GM18909 (cell line): ENCODE results near the gene KLF8.
"Not testable (repeated sequence)": the region's sequence is repeated elsewhere in the genome, so short reads cannot be mapped to it uniquely, and the experiment has no call there.

Experiments
- ATAC-seq: cut with Tn5 transposase; IDR thresholded peaks from one replicate; pipeline ENCODE4 v1.9.1; 2021; ENCODE audit warnings: mild to moderate bottlenecking; ENCODE audit not compliant: unreplicated experiment, poor library complexity

Gene KLF8

DNA sequence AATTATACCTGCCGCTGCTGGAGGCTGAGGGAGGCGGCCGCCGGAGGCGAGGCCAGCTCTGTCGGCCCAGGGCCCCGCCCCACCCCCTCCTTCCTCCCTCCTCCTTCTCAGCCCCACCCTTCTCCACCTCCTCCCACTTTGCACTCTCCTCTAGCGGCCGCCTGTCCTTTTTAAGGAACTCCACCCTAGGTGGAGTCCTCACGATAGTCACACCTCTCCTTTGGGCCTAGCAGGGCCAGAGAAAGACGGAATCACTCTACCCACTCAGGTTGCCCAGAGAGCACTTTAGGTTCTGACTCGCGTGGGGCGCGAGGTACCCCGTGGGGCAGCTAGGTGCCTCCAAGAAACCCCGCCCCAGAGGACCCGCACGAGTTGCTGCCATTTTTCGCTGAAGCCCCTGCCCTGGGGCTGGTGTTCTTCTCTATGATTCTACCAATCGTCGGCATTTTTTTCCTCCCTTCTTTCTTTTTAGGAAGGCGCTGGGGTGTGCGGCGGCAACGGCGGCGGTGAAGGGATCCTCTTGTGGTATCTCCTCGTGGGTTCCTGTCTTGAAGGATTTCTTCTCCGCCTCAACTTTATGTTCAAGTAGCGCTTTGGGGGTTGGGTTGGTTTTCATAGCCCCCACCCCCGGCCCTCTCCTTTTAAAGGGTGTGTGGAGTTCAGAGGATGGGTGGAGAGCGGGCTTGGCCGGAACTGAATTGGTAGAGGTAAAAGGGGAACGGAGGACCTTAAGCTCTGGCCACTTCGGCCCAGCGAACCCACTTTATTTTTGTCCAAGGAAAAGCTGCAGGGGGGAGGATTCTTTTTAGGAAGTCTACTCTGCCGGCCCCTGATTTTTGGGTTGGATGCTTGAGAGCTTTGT is at the start of gene KLF8:
TSS of gene KLF8 (plus strand) at position 136 of the 862 bp plus-strand sequence. CDS start 979 bp downstream, outside the sequence.
- peak; percentile 73 for ATAC-seq

DNA sequence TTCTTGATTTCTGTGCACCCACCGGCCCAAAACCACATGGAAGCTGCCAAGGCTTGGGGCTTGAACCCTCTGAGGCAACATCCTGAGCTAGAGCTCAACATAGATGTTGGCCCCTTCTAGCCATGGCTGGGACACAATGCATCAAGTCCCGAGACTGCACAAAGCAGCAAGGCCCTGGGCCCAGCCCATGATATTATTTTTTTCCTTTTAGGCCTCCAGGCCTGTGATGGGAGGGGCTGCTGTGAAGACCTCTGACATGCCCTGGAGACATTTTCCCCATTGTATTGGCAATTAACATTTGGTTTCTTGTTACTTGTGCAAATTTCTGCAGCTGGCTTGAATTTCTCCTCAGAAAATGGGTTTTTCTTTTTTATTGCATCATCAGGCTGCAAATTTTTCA is 25.2 kb upstream of the KLF8 start:
- ATAC-seq: not testable (repeated sequence)

DNA sequence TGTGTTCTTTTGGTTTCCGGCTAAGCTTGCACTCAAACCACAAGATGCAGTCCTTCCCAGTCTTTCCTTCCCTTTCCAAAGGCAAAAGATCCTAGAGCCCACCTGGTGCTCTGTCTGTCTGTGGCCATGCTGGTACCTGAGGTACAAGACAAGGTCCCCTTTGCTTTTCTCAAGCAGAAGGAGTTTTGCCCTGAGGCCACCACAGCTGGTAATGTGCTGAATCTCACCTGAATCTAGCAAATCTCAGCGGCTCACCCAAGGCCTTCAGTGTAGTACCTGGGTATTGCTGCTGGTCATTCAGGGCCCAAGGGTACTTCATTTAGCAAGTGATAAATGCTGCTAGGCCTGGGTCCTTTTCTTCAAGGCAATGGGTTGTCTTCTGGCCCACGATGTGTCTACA is 20.5 kb upstream of the KLF8 start:
- no peak for ATAC-seq

DNA sequence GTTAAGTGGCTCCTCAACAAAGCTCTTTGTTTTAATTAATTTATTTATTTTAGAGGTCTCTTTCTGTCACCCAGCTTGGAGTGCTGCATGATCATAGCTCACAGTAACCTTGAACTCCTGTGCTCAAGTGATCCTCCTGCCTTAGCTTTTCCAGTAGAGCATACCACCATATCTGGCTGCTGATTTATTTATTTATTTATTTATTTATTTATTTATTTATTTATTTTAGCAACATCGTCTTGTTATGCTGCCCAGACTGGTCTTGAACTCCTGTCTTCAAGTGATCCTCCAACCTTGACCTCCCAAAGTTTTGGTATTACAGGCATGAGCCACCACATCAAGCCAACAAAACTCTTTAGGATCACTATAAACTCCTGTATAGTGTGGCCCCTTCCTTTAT is 15.8 kb upstream of the KLF8 start:
- no peak for ATAC-seq

DNA sequence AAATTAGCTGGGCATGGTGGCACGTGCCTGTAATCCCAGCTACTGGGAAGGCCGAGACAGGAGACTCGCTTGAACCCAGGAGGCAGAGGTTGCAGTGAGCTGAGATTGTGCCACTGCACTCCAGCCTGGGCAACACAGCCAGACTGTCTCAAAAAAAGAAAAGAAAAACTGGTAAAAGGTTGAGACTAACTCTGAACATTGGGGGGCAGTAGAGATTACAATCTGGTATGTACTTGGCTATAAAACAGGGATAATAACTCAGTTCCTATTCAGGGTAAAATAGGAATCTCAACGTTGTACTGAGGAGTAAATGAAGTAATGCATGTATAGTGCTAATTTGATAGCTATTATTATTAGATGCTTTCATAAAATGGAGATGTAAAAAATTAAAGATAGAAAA is 12.5 kb upstream of the KLF8 start:
- no peak for ATAC-seq

DNA sequence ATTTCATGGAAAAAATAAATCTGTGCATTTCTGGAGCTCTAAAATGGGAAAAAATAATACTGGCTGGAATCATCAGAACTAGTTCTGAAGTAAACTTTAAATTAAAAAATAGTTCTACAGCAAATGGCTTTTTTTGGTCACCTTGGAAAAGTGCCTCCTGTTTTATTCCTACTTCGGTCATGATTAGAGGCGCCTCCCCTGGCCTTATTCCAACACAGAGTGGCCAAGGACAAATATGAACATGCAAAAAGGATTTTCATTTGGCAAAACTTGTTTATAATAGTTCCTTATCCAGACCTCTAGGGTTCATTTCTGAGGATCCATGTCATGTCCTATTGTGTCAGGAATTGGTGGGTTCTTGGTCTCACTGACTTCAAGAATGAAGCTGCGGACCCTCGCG is 11.1 kb upstream of the KLF8 start:
- no peak for ATAC-seq

DNA sequence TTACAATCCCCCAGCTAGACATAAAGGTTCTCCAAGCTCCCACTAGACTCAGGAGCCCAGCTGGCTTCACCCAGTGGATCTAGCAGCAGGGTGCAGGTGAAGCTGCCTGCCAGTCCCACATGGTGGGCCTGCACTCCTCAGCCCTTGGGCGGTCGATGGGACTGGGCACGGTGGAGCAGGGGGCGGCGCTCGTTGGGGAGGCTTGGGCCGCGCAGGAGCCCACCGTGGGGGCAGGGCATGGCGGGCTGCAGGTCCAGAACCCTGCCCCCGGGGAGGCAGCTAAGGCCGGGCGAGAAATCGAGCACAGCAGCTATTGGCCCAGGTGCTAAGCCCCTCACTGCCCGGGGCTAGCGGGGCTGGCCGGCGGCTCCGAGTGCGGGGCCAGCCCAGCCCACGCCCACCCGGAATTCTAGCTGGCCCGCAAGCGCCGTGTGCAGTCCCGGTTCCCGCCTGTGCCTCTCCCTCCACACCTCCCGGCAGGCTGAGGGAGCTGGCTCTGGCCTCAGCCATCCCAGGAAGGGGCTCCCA is 9.6 kb upstream of the KLF8 start:
- ATAC-seq: no peak

DNA sequence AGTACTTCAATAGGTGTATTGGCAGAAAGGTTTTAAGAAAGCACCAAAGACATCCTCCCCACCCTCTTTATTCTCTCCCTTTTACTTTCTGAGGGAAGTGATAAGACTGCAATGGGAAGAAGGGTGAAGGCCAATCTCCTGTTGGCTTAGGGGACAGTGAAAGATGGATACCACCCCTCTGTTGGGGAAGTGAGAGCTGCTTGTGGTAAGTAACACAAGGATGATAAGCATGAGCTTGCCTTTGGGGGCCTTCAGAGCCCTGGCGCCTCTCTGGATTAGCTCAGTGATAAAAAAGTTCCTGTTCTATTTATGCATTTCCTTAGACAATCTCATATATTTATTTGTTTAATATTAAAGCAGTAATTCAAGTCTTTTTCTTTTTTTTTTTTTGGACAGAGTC is 5.2 kb upstream of the KLF8 start:
- no peak for ATAC-seq

DNA sequence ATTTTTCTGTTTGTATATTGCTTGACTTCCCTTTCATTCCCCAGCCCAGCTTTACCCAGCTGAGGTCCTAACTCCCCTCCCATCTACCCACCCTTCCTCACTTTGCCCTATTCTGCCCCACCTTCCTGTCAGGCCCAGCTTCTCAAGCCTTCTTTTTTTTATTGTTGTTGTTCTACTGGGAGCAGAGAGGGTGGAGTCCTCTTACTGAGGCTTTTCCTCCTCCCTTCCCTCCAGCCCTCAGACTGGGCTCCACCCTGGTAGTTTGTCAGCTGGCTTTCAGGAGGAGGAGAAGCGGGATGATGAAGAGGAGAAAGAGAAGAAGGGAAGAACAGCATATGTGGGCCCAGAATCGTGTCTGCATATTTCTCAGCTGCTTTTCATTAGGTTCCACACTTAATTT is 3.2 kb upstream of the KLF8 start:
- no peak for ATAC-seq

DNA sequence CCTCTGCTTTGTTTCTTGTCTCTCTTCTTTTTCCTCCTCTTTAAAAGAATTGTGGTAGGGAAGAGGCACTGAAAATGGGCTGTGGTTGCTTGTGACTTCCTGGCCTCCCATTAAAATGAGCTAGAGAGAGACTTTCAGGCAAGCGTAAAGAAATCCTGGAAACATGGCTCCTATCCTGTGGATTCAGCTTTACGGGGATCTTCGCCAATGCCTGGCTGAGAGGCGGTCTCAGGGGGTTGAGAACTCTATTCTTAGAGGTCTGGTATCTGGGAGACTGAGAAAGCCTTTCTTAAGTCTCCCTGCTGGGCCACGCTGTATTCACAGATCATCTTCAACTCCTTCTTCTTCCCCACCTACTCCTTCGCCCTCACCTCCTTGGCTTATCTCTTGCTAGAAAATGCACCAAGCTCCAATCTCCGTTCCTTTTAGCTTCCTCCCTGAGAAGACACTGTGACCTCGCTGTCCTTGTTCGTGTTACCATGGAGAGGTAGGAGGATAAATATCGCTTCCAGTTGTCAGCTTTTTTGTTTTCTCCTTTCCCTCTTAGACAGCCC is 542 bp upstream of the KLF8 start:
- no peak for ATAC-seq

DNA sequence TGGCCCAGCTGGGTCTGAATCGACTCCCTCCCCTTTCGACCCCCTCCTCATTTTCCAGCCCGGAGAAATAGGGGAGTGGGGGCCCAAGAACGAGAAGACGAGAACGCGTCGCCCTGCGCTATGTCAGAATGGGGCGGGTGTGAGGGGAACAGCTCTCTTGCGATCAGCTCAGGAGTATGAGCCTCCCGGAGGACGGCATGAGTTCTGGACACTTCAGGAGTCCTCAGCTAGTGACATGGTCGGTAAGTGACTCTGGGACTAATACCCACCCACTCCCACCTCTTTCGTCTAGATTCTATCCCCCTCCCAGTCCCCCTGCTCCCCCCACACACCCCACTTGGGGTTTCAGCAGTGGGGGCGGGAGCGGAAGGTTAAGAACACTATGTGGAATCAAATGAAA is 944 bp downstream of the KLF8 start:
- ATAC-seq: peak; percentile 20

DNA sequence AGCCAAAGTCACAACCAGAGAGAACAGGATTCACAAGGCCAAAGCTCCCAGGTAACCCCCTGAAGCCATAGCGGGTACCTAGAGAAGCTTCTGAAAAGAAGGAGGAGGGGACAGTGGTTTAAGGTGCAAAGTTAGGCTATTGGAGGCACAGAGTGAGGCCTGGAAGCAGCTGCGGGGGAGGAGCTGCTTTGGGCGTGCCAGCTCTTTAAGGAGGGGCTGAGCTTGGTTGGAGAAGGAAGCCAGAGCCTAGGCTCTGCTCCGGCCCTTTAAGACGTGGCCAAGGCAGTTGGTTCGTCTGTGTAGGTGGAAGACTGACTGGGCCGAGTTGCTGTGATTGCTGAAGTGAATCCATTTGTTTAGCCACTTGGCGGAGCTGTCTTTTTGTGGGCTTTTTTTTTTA is 1.5 kb downstream of the KLF8 start:
- ATAC-seq: peak; percentile 88

DNA sequence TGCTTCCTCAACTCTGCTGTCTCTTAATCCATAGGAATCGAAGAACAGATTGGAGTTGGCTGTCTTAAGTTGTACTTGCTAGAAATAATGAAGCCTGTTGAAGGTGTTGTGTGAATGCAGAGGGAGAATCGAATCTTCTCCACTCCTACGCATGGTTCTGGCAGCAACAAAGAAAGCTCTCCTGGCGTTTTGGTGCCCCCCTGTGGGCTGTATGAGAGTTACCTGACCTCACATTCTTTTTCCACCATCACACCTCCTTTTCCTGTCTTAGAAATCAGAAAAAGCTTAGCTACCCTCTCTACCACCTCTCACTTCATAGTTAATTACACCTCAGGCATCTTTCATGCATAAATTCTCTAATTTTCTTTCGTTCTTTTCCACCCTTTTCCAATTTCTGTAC is 16.3 kb downstream of the KLF8 start:
- peak; percentile 92 for ATAC-seq

DNA sequence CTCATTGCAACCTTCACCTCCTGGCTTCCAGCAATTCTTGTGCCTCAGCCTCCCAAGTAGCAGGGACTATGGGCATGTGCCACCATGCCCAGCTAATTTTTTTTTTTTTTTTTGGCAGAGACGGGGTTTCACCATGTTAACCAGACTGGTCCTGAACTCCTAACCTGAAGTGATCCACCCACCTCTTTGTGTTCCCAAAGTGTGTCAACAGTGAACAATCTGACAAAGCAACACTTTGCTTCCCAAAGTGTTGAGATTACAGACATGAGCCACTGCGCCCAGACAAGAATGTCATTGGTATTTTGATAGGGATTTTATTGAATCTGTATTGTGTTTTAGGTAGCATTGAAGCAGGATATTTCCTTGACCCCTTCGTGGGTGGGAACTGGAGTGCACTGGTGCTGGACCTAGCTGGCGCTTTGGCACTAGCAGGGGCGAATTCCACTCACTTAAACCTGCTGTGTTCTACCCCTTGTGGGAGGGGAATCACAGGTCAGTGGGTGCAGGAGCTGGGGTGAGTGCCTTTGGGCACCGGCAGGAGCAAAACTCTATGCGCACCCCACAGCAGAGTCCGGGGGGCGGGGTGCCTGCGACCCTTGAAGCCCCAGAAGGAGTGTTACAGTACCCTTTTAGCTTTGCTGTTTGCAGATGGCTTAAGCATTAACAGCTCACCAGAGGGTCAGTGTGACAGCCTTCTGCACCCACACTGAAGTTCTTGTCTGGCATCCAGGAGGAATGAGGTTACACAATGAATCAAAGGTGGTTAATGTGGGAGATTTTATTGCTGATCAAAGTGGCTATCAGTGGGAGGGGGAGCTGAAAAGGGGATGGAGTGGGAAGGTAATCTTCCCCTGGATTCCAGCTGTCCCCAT is 21.9 kb downstream of the KLF8 start:
- ATAC-seq: no peak

DNA sequence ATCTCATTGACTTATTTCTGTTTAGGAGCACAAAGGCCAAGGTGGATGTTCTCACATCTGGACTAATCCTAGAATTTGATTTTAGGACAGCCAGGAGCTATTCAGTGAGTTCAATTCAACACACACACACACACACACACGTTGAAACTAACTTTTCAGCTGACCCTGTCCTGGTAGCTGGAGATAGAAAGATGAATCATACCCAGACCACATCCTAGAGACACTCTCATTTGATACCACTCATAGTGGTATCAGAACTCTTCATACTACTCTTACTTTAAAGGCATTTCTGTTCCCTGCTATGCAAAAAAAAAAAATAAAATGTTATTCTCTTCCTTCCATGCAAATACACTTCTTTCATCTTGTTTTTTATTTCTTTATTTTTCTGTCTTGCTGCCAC is 36.7 kb downstream of the KLF8 start:
- peak; percentile 84 for ATAC-seq

DNA sequence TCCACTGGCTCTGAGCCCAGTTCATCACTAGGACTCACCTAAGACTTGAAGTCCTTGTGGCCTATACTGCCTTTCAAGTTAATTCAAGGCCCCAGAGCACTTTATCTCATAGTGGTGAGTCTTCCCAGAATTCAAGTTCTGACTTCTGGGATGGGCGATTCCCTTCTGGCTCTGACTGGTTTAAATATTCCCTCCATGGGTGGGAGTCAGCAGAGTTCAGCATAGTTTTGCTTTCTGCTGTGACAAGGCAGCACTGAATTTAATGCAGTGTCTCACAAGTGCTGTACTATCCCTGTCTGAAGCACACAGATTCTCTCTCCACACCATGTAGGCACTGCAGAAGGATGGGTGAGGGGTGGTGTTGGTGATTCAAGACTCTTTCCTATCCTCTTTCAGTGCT is 46.5 kb downstream of the KLF8 start:
- ATAC-seq: no peak

DNA sequence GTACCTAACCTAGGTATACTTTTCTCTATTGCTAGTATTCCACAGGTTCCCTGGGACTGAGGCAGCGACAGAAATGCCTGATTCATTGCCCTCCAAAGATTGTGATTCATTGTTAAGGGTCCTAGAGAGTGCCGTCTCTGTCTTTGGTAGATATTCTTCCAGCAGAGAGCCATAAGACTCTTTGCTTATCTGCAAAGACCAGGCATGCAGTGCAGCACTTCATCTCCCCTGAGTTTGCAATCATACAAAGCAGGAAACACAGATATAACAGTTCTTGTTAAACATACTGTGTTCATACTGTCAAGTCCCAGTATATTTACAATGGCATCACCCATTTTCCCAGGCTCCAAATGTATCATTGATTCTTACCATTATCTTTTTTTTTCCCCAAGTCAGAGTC is 47.7 kb downstream of the KLF8 start:
- ATAC-seq: no peak

DNA sequence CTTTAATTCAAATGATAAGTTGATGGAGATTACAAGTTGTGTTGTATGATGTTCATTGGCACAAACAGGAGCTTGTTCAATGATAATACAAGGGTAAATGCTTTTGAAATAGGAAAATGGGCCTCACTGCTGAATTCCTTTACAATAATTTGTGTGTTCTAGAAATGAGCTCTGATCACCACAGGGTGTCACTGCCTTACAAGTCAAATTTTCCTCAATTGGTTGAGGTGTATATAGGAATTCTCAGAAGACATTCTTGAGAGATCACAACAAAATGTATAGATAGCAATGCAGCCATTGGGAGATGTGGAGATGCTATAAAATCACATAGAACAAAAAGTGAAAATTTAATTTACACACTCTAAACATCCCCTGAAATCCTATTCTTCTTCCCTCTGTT is 49.6 kb downstream of the KLF8 start:
- ATAC-seq: no peak

DNA sequence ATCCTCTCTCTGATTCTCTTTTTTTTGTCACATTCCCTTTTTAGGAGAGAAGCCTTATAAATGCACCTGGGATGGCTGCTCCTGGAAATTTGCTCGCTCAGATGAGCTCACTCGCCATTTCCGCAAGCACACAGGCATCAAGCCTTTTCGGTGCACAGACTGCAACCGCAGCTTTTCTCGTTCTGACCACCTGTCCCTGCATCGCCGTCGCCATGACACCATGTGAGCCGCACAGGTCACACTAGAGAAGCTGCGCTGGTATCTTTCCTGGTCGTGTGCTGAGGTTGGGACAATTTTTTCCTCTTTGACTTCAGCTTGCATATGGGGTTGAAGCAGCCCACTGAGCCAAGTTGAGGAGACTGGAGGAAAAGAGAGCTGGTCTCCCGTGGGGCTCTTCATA is 52.1 kb downstream of the KLF8 start:
- no peak for ATAC-seq

DNA sequence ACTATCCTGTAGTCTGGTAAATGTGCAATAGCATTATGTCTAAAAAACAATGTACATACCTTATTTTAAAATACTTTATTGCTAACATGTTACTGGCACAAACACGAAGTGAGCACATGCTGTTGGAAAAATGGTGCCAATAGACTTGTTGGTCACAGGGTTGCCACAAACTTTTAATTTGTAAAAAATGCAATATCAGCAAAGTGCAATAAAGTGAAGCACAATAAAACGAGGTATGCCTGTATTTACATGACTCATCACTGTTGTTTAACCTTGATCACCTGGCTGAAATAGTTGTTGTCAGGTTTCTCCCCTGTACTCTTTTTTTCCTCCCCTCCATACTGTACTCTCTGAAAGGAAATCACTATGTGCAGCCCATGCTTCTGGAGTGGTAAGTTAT is 56.5 kb downstream of the KLF8 start:
- no peak for ATAC-seq

DNA sequence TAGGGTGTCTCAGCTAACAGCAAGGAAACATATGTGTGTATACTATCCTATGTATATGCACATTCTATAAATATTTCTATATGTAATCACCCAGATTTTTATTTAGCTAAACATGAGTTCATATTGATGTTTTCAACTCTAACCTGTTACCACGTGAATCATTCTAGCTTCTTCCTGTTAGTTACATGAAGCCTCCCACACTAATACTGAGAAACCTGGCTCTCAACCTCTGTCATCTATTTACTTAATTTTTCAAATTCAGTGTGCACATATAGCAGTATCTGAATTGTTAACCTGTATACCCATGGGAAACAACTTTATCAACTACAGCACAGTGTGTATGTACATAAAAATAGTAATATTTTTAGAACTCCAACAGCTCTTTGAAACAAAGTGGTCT is 57.3 kb downstream of the KLF8 start:
- no peak for ATAC-seq
